Left cardiac atrium (tissue), 4 donors: ENCODE results near the gene NTRK2. TPM values are rescaled to one million over a fixed set of nuclear protein-coding genes. Genes with fewer than 3 reads are reported as not detected.
A peak's percentile ranks its signal among the peaks of the same experiment; 100 is the strongest.

Experiments used
- ATAC-seq, 2 donors: fragments of 200-7000 bp; cut with Tn5 transposase; one replicate each; pipeline ENCODE4 v1.9.1; 2020; ENCODE audit warnings: mild to moderate bottlenecking in 2 of 2, moderate library complexity in 2 of 2
- DNase-seq: peaks from one replicate; pipeline ENCODE4 v3.0.0-alpha.2; 2020
- intact Hi-C, 2 donors: fragments of 100-400 bp; cut with DNase I; formaldehyde crosslinking; loops; one replicate each; pipeline versions ENCODE4 v1.14.1 to v1.15.1; 2022 to 2023
- total RNA-seq, 2 donors: library from RNA; stranded (reverse); fragmentation: NEBNext Ultra II Directional; extraction: Animal tissue kit (Norgen Biotek cat#: 25700); gene quantifications; one replicate each; pipeline ENCODE4 v1.2.1, GENCODE V29; 2021
- donor health status: DM: no; HTN: yes; CAD: no.
- donor health status: DM: no; HTN: yes; CAD: no; lungs with severe emphysema.
- donor health status: DM: yes; HTN: yes; CAD: no.
- donor health status: Dilated cardiomyopathy.

NTRK2 gene
- total RNA-seq, 2 donors from 2014 or later: 20.6 to 38.2 TPM

- no peak for ATAC-seq
- DNase-seq: no peak
- intact Hi-C loops: no loop called here
These were observed 89.8 kb downstream of the NTRK2 start for GRCh38 chr9:84759300-84759750.

- intact Hi-C loops: no loop called here
These were observed 90.3 kb downstream of the NTRK2 start for GRCh38 chr9:84759804-84760203.

GRCh38 chr9:84761137-84761808, 91.7 kb downstream of the NTRK2 start:
- intact Hi-C loops: no loop called here
- ATAC-seq: no peak
- DNase-seq: no peak

More at GRCh38 chr9:84759804-84760203, 90.3 kb downstream of the NTRK2 start:
- no peak for ATAC-seq
- no peak for DNase-seq

- ATAC-seq (no peak), DNase-seq (no peak)
- intact Hi-C loops: no loop called here
These were observed 103.0 kb downstream of the NTRK2 start for GRCh38 chr9:84772511-84772910.

DNA sequence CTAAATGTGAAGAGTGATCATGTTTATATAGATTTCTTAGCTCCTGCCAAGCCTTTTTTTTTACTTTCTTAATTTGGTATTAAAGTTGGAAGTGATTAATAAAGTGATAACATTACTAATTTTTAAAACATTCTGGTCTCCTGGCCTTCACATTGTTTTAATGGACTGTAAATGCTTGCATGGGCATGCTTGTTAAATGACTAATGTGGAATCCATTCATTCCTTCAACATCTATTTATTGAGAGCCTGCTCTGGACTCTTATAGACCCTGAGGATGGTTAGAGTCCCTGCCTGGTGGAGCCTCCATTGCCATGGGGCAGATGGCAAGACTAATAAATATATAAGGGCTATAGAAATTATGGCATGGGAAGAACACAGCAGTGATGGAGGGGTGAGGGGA, 103.5 kb downstream of the NTRK2 start:
- DNase-seq (no peak), ATAC-seq (no peak)
- intact Hi-C loops: no loop called here

- intact Hi-C loops: no loop called here
- ATAC-seq (no peak), DNase-seq (no peak)
These were observed 105.6 kb downstream of the NTRK2 start for GRCh38 chr9:84775056-84775643.

DNA sequence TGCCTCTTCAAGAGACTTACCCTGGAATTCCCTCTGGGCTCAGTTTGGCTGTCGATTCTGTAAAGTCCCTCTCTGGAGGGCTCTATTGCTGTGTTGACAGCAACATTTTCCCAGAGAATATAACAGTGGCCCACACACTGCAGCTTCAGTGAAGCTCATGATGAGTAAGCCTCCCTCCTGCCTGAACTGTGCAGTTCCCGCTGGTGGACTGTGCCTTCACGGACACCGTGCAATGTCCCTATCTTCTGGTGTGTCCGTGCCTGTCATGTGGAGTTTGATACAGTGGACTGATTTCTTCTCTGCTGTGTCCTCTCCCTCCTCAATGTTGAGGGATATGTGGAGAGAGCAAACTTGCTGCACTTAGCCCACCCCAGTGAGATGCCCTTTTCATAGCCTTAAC, 109.0 kb downstream of the NTRK2 start:
- intact Hi-C loops: no loop called here
- DNase-seq (no peak), ATAC-seq (peak in 1 of 2 donors; percentile 42)

DNA sequence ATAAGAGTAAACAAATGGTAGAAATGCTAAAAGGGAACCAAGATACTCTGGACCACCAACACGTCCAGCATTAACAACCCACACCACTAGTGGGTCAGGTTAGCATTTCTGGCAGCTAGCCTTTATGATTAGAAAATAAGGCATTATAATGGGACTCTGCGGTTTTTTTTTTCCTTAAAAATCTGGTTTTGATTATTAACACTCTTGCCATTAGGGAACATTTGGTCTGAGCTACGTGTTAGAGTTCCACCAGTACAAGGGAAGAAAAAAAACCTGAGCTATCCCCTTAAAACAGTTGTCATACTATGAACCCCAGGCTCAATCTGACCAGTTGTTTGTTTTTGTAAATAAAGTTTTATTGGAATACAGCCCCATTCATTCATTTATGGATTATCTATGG, 110.4 kb downstream of the NTRK2 start:
- ATAC-seq: no peak
- intact Hi-C loops: loop anchor here in 1 of 2 donors (5.0 to 10.0 kb wide), 2 partner anchors 83 to 165 kb away; no protein-coding TSS in a partner anchor
- DNase-seq: no peak

DNA sequence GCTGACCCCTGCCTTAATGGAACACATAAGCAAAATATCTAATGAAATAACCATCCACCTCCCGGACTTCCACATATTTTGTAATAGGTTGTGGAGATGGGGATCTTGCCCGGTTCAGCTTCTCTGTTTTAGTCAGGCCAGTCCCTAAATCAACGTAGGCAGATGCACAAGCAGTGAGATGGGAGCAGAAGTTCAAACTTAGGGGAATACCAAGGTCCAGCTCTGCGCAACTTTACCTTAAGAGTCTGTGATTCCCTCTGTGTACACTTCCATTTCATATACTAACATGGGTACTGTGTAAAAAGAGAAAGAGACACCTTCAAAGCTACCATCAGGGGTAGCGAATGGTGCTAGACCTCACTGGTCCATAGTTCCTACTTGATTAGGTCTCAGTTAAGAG, 110.9 kb downstream of the NTRK2 start:
- ATAC-seq (no peak), DNase-seq (no peak)
- intact Hi-C loops: loop anchor here in 1 of 2 donors (5.0 to 10.0 kb wide), 2 partner anchors 83 to 164 kb away; no protein-coding TSS in a partner anchor

- no peak for ATAC-seq
These were observed 111.9 kb downstream of the NTRK2 start for GRCh38 chr9:84781458-84781857.

DNA sequence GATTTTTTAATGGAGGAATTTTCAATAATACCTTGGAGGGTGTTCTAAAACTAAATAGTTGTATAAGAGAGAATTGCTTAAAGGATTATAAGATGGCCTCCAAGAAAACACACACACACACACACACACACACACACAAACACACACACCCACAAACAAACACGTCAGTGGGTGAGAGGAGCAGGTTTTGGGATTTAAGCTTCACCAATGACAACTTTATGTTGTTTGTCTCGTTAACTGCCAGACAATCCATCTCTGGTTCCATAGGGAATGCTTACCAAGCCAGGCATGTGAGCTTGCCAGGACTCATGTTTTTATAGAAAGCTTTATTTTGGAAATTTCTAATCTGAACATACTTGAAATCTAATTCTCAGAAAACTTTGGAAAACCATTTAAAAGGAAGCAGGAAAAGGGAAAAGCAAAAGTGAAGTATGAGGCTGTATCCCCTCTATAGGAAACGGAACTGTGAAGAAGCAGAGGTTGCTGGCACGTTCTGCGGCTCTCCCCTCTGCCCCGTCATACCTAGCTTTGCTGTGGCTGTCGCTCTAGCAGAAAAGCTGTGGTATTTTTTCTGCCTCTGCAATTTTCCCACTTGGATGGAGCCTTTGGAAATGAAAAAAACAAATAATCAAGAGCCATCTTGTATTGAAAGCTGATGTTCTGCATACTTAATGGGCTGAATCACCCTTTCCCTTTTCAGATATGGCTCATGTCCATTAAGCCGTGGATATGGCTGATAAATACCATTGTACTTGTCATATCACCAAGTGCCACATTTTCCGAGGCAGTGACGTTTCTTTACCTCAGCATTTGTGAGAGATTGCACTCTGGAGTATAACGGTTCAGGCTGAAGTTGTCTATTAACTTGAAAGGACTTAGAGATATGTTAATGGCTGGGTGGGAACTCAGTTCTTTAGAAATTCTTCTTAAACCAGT, 112.7 kb downstream of the NTRK2 start:
- peak; percentile 23 to 67 for ATAC-seq
- intact Hi-C loops: loop anchor here in 1 of 2 donors (5.0 to 10.0 kb wide), 2 partner anchors 85 to 163 kb away; no protein-coding TSS in a partner anchor
- DNase-seq: peak; percentile 41

More at GRCh38 chr9:84781458-84781857, 111.9 kb downstream of the NTRK2 start:
- intact Hi-C loops: loop anchor here in 1 of 2 donors (5.0 to 10.0 kb wide), 2 partner anchors 84 to 163 kb away; no protein-coding TSS in a partner anchor
- DNase-seq: no peak

DNA sequence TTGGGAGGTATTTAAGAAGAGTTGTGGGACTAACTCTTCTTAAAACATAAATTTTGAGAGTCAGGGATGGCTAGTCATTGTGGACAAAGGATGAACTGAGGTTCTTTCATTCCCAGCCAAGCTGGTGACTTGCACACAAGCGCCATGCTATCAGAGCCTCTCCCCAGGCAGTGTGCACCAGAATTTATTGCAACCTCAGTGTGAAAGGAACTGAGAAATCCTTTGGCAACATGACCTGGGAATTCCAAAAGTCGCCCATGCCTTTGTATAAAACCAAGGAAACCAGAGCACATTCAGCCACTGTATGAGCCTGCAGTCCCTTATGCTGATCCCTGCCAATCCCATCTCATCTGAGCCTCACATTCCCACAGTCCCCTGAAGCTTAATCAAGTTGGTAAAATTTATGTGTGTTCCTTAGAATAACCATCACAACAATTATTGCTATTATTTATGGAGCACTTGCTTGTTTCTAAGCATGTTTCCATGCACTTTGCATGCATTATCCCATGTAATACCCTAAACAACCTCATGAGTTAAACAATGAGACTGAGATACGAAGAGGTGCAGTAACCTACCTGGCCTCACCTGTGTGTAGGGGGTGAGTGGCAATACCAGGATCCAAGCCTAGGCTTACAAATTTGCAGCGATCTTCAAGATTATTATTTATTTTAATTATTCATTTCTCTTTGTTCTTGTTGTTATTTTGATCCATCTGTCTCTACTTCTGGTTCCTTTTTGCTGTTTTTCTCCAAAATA, 116.4 kb downstream of the NTRK2 start:
- intact Hi-C loops: loop anchor here in 1 of 2 donors (10.0 kb wide), 1 partner anchor 159 kb away; no protein-coding TSS in a partner anchor
- ATAC-seq: no peak
- no peak for DNase-seq

- intact Hi-C loops: loop anchor here in 1 of 2 donors (10.0 kb wide), 1 partner anchor 156 kb away; no protein-coding TSS in a partner anchor
- ATAC-seq (no peak), DNase-seq (no peak)
These were observed 119.4 kb downstream of the NTRK2 start for GRCh38 chr9:84788803-84789462.

DNA sequence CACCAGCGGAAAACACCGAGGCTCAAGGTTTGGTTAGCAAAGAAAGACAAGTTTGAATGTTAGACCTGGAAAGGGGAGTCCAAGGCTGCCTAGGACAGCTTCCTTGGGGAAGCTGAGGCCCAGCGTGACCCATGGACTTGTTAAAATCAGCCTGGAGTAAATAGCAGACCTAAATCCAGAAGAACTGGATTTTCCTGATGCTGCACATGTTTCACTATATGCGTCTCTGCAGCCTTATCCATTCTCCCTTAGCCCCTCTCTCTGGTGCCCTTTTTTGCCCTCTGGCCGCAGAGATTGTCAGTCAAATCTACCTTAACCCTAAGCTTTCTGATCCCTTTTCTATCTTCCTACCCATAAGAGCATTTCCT, 119.9 kb downstream of the NTRK2 start:
- ATAC-seq (no peak), DNase-seq (no peak)
- intact Hi-C loops: loop anchor here in 1 of 2 donors (10.0 kb wide), 1 partner anchor 155 kb away; no protein-coding TSS in a partner anchor

GRCh38 chr9:84791643-84792042, 122.1 kb downstream of the NTRK2 start:
- DNase-seq (no peak), ATAC-seq (no peak)
- intact Hi-C loops: no loop called here

DNA sequence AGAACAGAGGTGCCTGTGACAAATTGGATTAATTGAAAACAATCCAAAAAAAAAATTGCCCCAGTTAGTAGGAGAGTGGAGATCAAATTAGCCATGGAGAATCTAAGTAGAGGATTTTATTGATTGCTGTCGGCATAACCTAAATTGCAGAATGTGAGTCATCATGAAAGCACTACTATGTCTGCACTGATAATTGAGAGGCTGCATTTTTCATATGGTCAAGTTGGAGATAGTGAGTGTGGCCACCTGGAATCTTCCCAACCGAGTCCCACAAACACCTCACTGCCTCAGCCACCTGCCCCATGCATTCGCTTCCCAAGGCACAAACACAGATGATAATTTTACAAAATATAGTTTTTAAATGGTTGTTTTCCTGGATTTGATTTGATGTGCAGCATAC, 123.7 kb downstream of the NTRK2 start:
- DNase-seq: no peak
- intact Hi-C loops: no loop called here
- ATAC-seq: no peak

DNA sequence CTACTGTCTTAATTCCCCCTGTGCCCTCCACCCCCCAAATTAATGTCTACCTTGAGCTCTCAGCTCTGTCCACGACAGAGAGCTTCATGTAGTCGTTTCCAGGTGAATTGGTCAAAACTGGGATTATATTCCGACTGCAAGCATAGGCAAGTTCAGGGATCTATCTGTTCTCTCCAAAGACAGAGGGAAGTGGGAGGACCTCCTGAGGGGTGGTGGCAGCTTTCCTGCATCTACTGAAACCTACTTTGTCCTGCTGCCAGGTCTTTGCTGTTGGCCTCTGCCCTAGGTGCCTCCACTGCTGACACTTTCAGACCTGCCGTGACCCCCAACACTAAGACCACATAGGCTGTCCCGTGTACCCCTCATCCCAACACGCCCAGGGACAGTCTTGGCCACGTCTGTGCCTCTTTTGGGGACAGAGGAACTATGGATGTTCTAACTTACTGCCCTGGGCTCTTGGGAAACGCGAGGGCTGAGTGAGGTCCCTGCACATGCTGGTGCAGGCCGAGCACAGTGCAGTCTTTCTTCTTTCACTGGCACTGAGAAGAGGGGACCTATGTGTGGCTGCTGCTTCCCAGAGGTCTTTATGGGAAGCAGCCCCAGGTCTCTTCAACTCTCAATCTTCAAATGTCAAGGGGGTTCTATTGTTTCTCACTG, 125.6 kb downstream of the NTRK2 start:
- ATAC-seq: no peak
- intact Hi-C loops: no loop called here

DNA sequence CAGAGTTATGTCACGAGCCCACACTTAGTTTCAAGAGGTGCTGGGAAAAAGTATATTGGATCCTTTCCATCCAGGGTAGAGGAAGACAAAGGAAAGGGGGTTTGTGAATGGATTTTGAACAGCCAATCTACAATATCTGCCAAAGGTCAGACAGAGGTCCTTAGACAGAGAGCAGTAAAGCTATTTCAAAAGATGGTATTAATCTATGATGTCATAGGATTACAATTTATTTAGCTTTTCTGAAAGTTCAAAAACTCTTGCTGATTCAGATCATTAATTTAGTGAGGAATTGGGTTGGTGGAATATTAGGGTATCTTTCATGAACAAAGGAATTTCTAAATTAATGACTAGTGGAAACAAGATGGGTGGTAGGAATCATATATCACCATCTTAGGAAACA, 126.9 kb downstream of the NTRK2 start:
- intact Hi-C loops: no loop called here
- DNase-seq: no peak
- no peak for ATAC-seq

More for the DNA sequence above, 125.6 kb downstream of the NTRK2 start:
- DNase-seq: no peak
